HepG2 (cell line): Measurements from ENCODE around the gene GNAL. TPM values are rescaled to one million over a fixed set of nuclear protein-coding genes. Genes with fewer than 3 reads are reported as not detected.

Experiments used
- BCL3 ChIP-seq: sonication (generic); formaldehyde crosslinking; IDR thresholded peaks from 2 replicates; pipeline ENCODE4 v1.5.1; 2020; ENCODE audit warnings: mild to moderate bottlenecking, missing genetic modification reagents, moderate library complexity
- CTCF ChIP-seq: sonication (generic); formaldehyde crosslinking; IDR thresholded peaks from 2 replicates; pipeline ENCODE4 v1.5.0; 2020; ENCODE audit warnings: mild to moderate bottlenecking, missing genetic modification reagents, moderate library complexity
- ERF ChIP-seq: IDR thresholded peaks from 2 replicates; pipeline ENCODE4 v1.6.1; 2018; ENCODE audit warnings: missing biosample characterization, missing genetic modification reagents
- HNRNPL ChIP-seq: fragments of 200-400 bp; formaldehyde crosslinking; IDR thresholded peaks from 2 replicates; pipeline ENCODE4 v1.6.1; 2017; ENCODE audit warnings: mild to moderate bottlenecking, low read depth, low read length
- KIAA2018 ChIP-seq: sonication (generic); formaldehyde crosslinking; IDR thresholded peaks from 2 replicates; pipeline ENCODE4 v1.5.0; 2020; ENCODE audit warnings: mild to moderate bottlenecking, missing genetic modification reagents, borderline replicate concordance
- KLF11 ChIP-seq: IDR thresholded peaks from 2 replicates; pipeline ENCODE4 v1.6.1; 2016; ENCODE audit warnings: missing compliant biosample characterization
- NONO ChIP-seq, 2 experiments: fragments of 450-650 bp in 1 of 2; sonication (generic) in 1 of 2; formaldehyde crosslinking in 1 of 2; IDR thresholded peaks in 1 of 2; conservative IDR thresholded peaks in 1 of 2; 2 replicates each; pipeline versions ENCODE4 v1.6.1 to v1.8.0; 2017 to 2022; ENCODE audit warnings: mild to moderate bottlenecking in 1 of 2, missing genetic modification reagents in 1 of 2, moderate library complexity in 1 of 2
- NRL ChIP-seq: sonication (generic); formaldehyde crosslinking; IDR thresholded peaks from 2 replicates; pipeline ENCODE4 v1.5.0; 2020; ENCODE audit warnings: missing genetic modification reagents, mild to moderate bottlenecking, moderate library complexity, borderline replicate concordance
- SMAD1 ChIP-seq: sonication (generic); formaldehyde crosslinking; IDR thresholded peaks from 2 replicates; pipeline ENCODE4 v1.4.0; 2020; ENCODE audit warnings: missing genetic modification reagents, low read depth, mild to moderate bottlenecking, borderline replicate concordance
- ZBTB33 ChIP-seq: sonication (generic); formaldehyde crosslinking; IDR thresholded peaks from 2 replicates; pipeline ENCODE4 v1.4.0; 2020; ENCODE audit warnings: missing genetic modification reagents
- ZNF230 ChIP-seq: sonication (generic); formaldehyde crosslinking; IDR thresholded peaks from 2 replicates; pipeline ENCODE4 v1.4.0; 2020; ENCODE audit warnings: mild to moderate bottlenecking, missing genetic modification reagents
- polyA plus RNA-seq, 8 experiments: library from polyadenylated mRNA; depleted of rRNA in 3 of 8; stranded (reverse) in 7 of 8; unstranded in 1 of 8; fragments of >200 nt; fragmentation: Illumina TruSeq in 4 of 8; extraction: Trizol in 4 of 8; gene quantifications; 2 replicates each; pipeline versions ENCODE4 v1.2.1 to v1.2.3, GENCODE V29; 2011 to 2016; ENCODE audit warnings: low read depth in 4 of 8, missing spikeins in 1 of 8, mixed read lengths in 1 of 8; ENCODE audit not compliant: insufficient read depth in 1 of 8
- total RNA-seq, 5 experiments: library from RNA; depleted of rRNA; stranded (reverse); fragments of >200 nt; fragmentation: Illumina TruSeq; extraction: Trizol; gene quantifications; 2 replicates each; pipeline ENCODE4 v1.2.3, GENCODE V29; 2016; ENCODE audit warnings: low read depth in 1 of 5

Gene GNAL
- total and polyA plus RNA-seq, 2 of the 13 experiments (the other 11 are each of a cell fraction or from before 2014, with no cell fraction given) = 0.87 to 1.4 TPM

- TF ChIP-seq NONO (IDR thresholded peaks at IDR 0.05) = no peak
- no peak for TF ChIP-seq NONO (CRISPR knock-in tag; conservative IDR thresholded peaks at IDR 0.05)
- TF ChIP-seq ZBTB33 (CRISPR knock-in tag) = no peak
- TF ChIP-seq SMAD1 = no peak
- TF ChIP-seq KIAA2018 = no peak
- TF ChIP-seq NRL (CRISPR knock-in tag) = no peak
- TF ChIP-seq BCL3 (CRISPR knock-in tag) = no peak
- 0 out of 2 replicates have a peak, but pooled peaks have one; percentile 38 for TF ChIP-seq ERF (CRISPR knock-in tag)
- TF ChIP-seq KLF11 (CRISPR knock-in tag) = no peak
- TF ChIP-seq HNRNPL = no peak
- no peak for TF ChIP-seq ZNF230 (CRISPR knock-in tag)
- peak; percentile 88 for TF ChIP-seq CTCF (CRISPR knock-in tag)
Observed at GRCh38 chr18:11872479-11873136, 183.5 kb downstream of the GNAL start (continued).
